Uterus (tissue), 4 donors: ENCODE data around the gene RASAL2. TPM values are rescaled to one million over a fixed set of nuclear protein-coding genes. Genes with fewer than 3 reads are reported as not detected.

Source experiments
- DNase-seq, 2 donors: peaks; one replicate each; pipeline ENCODE4 v3.0.0-alpha.2; 2019 to 2020
- H3K27ac ChIP-seq, 2 donors: fragments of 200-600 bp; sonication (generic); 1 replicate in 1 of 2; 2 replicates in 1 of 2; pipeline ENCODE4 v1.5.1; 2016 to 2018
- H3K27me3 ChIP-seq, 2 donors: fragments of 200-600 bp; sonication (generic); one replicate each; pipeline ENCODE4 v1.5.1; 2018 to 2019; ENCODE audit warnings: control low read depth in 1 of 2
- H3K36me3 ChIP-seq, 2 donors: fragments of 200-600 bp; sonication (generic); one replicate each; pipeline ENCODE4 v1.5.1; 2019; ENCODE audit warnings: control low read depth in 1 of 2
- H3K4me1 ChIP-seq, 2 donors: fragments of 200-600 bp; sonication (generic); one replicate each; pipeline ENCODE4 v1.5.1; 2018 to 2019; ENCODE audit warnings: control low read depth in 1 of 2
- H3K4me3 ChIP-seq, 2 donors: fragments of 200-600 bp; sonication (generic); 1 replicate in 1 of 2; 2 replicates in 1 of 2; pipeline ENCODE4 v1.5.1; 2018 to 2019; ENCODE audit warnings: mild to moderate bottlenecking in 1 of 2
- H3K9me3 ChIP-seq, 2 donors: fragments of 200-600 bp; sonication (generic); one replicate each; pipeline ENCODE4 v1.5.1; 2019; ENCODE audit warnings: control low read depth in 1 of 2
- CTCF ChIP-seq, 4 experiments: fragments of 200-600 bp in 2 of 4; fragments of 450-650 bp in 2 of 4; sonication (generic) in 2 of 4; IDR thresholded peaks; one replicate each; pipeline ENCODE4 v1.5.1; 2016 to 2019; ENCODE audit warnings: antibody characterized with exemption in 4 of 4, mild to moderate bottlenecking in 2 of 4, moderate library complexity in 1 of 4
- POLR2A ChIP-seq, 2 donors: fragments of 450-650 bp; IDR thresholded peaks; one replicate each; pipeline ENCODE4 v1.6.1; 2016; ENCODE audit warnings: antibody characterized with exemption in 2 of 2, mild to moderate bottlenecking in 1 of 2, moderate library complexity in 1 of 2
- intact Hi-C: fragments of 100-400 bp; cut with DNase I; formaldehyde crosslinking; loops from one replicate; pipeline ENCODE4 v1.15.1; 2023; ENCODE audit warnings: low total_unique reads
- total RNA-seq, 4 donors: library from RNA; depleted of rRNA in 3 of 4; stranded (reverse); fragments of >200 nt in 3 of 4; gene quantifications; one replicate each; pipeline versions ENCODE4 v1.1.0 to v1.2.4, GENCODE V29; 2014 to 2023
- donor health status: DM: yes; HTN: yes; CAD: no.

Gene RASAL2
- total RNA-seq, 4 donors from 2014 or later, result 10.0 to 42.5 (median 29.8) TPM

GRCh38 chr1:178470411-178470960 is 376.6 kb downstream of the RASAL2 start:
- TF ChIP-seq CTCF (IDR thresholded peaks at IDR 0.05) (no peak), POLR2A (IDR thresholded peaks at IDR 0.05) (no peak)
- intact Hi-C loops, result no loop called here
- Histone ChIP-seq H3K27ac (no peak overlapping the region), H3K27me3 (no peaks in the 10 kb centered on the region), H3K4me1 (no peaks in the 10 kb centered on the region), H3K4me3 (no peak overlapping the region), H3K9me3 (no peaks in the 10 kb centered on the region), H3K36me3 (no peaks in the 10 kb centered on the region)
- no peak for DNase-seq

DNA sequence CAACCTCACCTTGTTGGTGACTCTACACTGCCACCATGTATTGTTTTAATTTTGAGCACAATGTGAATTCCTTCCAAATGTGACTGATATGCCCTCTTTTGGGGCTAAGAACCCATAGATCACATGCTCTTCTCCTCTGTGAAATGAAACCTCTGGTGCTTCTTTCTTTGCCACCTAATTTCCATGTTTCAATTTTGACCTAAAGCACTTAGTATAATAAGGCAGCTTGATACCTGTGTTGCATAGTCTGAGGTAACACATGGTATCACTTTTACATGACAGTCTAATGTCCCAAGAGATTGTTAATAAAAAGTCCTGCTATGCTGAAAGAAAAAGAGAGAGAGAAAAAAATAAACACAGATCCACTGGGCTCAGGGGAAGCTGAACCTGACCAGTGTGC is 378.6 kb downstream of the RASAL2 start:
- Histone ChIP-seq H3K4me3 (no peak overlapping the region), H3K36me3 (no peaks in the 10 kb centered on the region), H3K27me3 (no peaks in the 10 kb centered on the region), H3K9me3 (no peaks in the 10 kb centered on the region), H3K27ac (no peak overlapping the region), H3K4me1 (no peaks in the 10 kb centered on the region)
- no peak for TF ChIP-seq CTCF (IDR thresholded peaks at IDR 0.05)
- TF ChIP-seq POLR2A (IDR thresholded peaks at IDR 0.05), result no peak
- no peak for DNase-seq
- intact Hi-C loops, result no loop called here

DNA sequence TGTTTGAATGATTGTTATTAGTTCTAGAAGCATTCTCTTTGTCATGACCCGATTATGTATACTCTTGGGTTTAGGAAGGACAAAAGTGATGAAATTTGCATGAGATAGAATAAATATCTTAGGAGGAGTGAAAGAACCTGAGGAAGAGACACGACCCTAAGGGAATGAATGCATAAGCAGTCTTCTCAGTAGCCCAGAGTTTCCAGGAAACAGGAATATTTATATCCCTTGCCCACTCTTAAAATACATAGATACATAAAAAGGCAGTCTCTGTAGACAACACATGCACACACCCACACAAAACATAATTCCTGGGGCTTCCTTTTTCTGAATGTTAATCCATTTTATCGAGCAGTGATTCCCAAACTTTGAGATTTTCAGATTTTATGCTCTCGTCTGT is 383.5 kb downstream of the RASAL2 start:
- no peaks in the 10 kb centered on the region for H3K9me3 ChIP-seq
- no peak overlapping the region for H3K4me3 ChIP-seq
- H3K36me3 ChIP-seq, result no peaks in the 10 kb centered on the region
- H3K27me3 ChIP-seq, result no peaks in the 10 kb centered on the region
- no peak for DNase-seq
- TF ChIP-seq CTCF (IDR thresholded peaks at IDR 0.05) (no peak), POLR2A (IDR thresholded peaks at IDR 0.05) (no peak)
- no peaks in the 10 kb centered on the region for H3K4me1 ChIP-seq
- intact Hi-C loops, result no loop called here
- H3K27ac ChIP-seq, result no peak overlapping the region

- Histone ChIP-seq H3K4me1 (no peaks in the 10 kb centered on the region), H3K27me3 (no peaks in the 10 kb centered on the region), H3K4me3 (no peak overlapping the region), H3K9me3 (no peaks in the 10 kb centered on the region), H3K36me3 (no peaks in the 10 kb centered on the region), H3K27ac (no peak overlapping the region)
- TF ChIP-seq CTCF (IDR thresholded peaks at IDR 0.05) (no peak), POLR2A (IDR thresholded peaks at IDR 0.05) (no peak)
- intact Hi-C loops, result no loop called here
- no peak for DNase-seq
Measured at GRCh38 chr1:178477841-178478240, 383.9 kb downstream of the RASAL2 start.

DNA sequence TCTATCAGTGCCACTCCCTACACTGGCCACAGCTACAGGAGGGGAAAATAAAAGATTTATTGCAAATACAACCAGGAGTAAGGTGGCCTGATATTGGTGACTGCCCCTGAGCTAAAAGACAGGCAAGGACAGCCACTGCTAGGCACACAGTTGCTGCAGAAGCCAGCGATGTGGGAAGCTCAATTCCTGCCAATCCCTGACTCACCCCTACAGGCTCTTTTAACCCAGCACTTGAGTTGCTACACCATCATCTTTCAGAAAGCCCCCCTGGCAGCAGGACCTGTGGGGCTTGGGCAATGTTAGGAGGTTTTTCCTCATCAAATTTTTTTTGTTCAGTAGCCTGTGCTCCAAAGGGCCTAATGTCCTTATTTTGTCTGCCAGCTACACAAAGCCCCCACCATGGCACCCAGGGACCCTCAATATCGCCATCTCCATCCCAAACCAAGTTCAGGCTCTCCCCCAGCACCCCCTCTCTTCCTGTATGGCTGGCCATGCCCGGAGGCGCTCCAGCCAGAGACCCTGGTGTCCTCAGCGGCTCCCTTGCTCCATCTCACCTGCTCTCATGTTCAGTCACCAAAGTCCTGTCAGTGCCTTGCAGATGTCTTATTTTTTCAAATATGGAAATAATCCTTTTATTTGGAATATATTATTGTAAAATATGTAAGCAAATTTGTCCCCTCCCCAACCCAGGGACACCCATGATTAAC is 389.5 kb downstream of the RASAL2 start:
- Histone ChIP-seq H3K4me3 (no peak overlapping the region), H3K9me3 (no peaks in the 10 kb centered on the region), H3K27me3 (no peaks in the 10 kb centered on the region), H3K4me1 (no peaks in the 10 kb centered on the region), H3K27ac (no peak overlapping the region), H3K36me3 (no peaks in the 10 kb centered on the region)
- TF ChIP-seq CTCF (IDR thresholded peaks at IDR 0.05), result no peak
- TF ChIP-seq POLR2A (IDR thresholded peaks at IDR 0.05), result no peak
- intact Hi-C loops, result no loop called here
- no peak for DNase-seq
